GM12878 (cell line): Measurements from ENCODE around the gene RSRC1.

ENCODE experiments used
- ZNF274 ChIP-seq: IDR thresholded peaks from one replicate; pipeline ENCODE4 v1.8.0; 2011; ENCODE audit not compliant: insufficient read length, insufficient read depth
- TF ChIP-seq, protein P1 (sequence below): fragments of 450-650 bp; IDR thresholded peaks from 2 replicates; pipeline ENCODE4 v1.6.1; 2017; ENCODE audit warnings: mild to moderate bottlenecking
- TF ChIP-seq, protein P2 (sequence below), 3 experiments: IDR thresholded peaks in 2 of 3; conservative IDR thresholded peaks in 1 of 3; 2 replicates each; pipeline ENCODE4 v1.5.1; 2011; ENCODE audit warnings: low read depth in 3 of 3, low read length in 3 of 3, mild to moderate bottlenecking in 3 of 3, control low read depth in 2 of 3, moderate library complexity in 2 of 3, inconsistent platforms in 1 of 3, mixed read lengths in 1 of 3; ENCODE audit not compliant: control insufficient read depth in 2 of 3, insufficient read depth in 1 of 3; ENCODE audit errors: extremely low read depth in 1 of 3

DNA sequence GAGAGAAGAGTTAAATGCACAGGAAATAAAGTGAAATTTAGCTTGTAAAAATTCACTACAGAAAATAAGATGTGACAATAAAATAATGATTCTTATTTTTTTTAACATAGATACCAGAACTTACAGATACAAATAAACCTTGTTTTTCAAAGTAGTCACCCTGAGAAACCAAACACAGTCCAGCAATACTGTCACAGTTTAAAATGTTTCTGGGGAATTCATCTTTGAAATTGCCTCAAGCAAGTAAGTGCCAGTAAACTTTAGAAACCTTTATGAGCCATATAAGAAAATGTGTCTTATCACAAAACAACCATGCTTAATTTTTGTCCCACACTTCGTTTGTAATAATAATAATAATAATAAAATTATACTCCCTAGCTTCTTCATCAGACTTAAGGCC is 23.5 kb upstream of the RSRC1 start:
- TF ChIP-seq, protein P1, sequence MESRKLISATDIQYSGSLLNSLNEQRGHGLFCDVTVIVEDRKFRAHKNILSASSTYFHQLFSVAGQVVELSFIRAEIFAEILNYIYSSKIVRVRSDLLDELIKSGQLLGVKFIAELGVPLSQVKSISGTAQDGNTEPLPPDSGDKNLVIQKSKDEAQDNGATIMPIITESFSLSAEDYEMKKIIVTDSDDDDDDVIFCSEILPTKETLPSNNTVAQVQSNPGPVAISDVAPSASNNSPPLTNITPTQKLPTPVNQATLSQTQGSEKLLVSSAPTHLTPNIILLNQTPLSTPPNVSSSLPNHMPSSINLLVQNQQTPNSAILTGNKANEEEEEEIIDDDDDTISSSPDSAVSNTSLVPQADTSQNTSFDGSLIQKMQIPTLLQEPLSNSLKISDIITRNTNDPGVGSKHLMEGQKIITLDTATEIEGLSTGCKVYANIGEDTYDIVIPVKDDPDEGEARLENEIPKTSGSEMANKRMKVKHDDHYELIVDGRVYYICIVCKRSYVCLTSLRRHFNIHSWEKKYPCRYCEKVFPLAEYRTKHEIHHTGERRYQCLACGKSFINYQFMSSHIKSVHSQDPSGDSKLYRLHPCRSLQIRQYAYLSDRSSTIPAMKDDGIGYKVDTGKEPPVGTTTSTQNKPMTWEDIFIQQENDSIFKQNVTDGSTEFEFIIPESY, result no peak
- TF ChIP-seq ZNF274, result no peak
- TF ChIP-seq, protein P2, sequence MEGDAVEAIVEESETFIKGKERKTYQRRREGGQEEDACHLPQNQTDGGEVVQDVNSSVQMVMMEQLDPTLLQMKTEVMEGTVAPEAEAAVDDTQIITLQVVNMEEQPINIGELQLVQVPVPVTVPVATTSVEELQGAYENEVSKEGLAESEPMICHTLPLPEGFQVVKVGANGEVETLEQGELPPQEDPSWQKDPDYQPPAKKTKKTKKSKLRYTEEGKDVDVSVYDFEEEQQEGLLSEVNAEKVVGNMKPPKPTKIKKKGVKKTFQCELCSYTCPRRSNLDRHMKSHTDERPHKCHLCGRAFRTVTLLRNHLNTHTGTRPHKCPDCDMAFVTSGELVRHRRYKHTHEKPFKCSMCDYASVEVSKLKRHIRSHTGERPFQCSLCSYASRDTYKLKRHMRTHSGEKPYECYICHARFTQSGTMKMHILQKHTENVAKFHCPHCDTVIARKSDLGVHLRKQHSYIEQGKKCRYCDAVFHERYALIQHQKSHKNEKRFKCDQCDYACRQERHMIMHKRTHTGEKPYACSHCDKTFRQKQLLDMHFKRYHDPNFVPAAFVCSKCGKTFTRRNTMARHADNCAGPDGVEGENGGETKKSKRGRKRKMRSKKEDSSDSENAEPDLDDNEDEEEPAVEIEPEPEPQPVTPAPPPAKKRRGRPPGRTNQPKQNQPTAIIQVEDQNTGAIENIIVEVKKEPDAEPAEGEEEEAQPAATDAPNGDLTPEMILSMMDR (IDR thresholded peaks at IDR 0.05 in 2 of 3, conservative IDR thresholded peaks at IDR 0.05 in 1 of 3; ENCODE audit: control insufficient read depth in 2 of 3, extremely low read depth in 1 of 3, insufficient read depth in 1 of 3, low read depth in 3 of 3, low read length in 3 of 3), result no peak
